Keratinocyte (primary cell): ENCODE results near the gene LRP1B.

Experiments
- EZH2 ChIP-seq: IDR thresholded peaks from one replicate; pipeline ENCODE4 v1.6.1; 2012; ENCODE audit warnings: inconsistent platforms, mild to moderate bottlenecking, low read length, moderate library complexity
- TF ChIP-seq, protein P1 (sequence below), 3 experiments: IDR thresholded peaks in 1 of 3; conservative IDR thresholded peaks in 1 of 3; optimal IDR thresholded peaks in 1 of 3; 2 replicates in 2 of 3; 3 replicates in 1 of 3; pipeline versions ENCODE3 to v1.5.1; 2011; ENCODE audit warnings: low read length in 3 of 3, mild to moderate bottlenecking in 3 of 3, moderate library complexity in 2 of 3, control low read depth in 1 of 3, inconsistent platforms in 1 of 3; ENCODE audit not compliant: insufficient read depth in 2 of 3; ENCODE audit errors: extremely low read depth in 1 of 3

DNA sequence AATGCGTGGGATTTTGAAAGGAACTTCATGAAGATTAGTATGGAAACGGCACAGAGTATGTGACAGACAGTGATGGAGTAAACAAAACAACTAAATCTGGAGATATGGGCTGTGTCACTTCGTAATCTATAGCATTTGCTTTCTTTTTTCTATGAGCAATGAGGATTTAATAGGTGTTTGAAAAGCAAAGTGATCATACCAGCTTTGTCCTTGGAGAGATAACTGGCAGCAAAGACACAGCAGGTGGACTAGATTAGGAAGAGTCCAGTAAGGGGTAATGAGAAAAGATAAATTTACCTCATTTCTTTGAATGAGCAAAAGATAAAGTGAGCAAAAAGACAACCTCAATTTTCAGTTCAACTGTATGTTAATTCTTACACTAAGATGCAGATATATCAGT is 199.0 kb downstream of the LRP1B start:
- TF ChIP-seq, protein P1, sequence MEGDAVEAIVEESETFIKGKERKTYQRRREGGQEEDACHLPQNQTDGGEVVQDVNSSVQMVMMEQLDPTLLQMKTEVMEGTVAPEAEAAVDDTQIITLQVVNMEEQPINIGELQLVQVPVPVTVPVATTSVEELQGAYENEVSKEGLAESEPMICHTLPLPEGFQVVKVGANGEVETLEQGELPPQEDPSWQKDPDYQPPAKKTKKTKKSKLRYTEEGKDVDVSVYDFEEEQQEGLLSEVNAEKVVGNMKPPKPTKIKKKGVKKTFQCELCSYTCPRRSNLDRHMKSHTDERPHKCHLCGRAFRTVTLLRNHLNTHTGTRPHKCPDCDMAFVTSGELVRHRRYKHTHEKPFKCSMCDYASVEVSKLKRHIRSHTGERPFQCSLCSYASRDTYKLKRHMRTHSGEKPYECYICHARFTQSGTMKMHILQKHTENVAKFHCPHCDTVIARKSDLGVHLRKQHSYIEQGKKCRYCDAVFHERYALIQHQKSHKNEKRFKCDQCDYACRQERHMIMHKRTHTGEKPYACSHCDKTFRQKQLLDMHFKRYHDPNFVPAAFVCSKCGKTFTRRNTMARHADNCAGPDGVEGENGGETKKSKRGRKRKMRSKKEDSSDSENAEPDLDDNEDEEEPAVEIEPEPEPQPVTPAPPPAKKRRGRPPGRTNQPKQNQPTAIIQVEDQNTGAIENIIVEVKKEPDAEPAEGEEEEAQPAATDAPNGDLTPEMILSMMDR (optimal IDR thresholded peaks at IDR 0.05 in 1 of 3, IDR thresholded peaks at IDR 0.05 in 1 of 3, conservative IDR thresholded peaks at IDR 0.05 in 1 of 3; ENCODE audit: extremely low read depth in 1 of 3, insufficient read depth in 2 of 3, low read length in 3 of 3): no peak
- no peak for TF ChIP-seq EZH2
